ENCODE measurements around the gene DHRS12.
A peak's percentile ranks its signal among the peaks of the same experiment; 100 is the strongest.

The DHRS12 gene

GRCh38 chr13:51747438-51748434 lies 56.2 kb downstream of the DHRS12 start:
- no peak for DNase-seq

DNA sequence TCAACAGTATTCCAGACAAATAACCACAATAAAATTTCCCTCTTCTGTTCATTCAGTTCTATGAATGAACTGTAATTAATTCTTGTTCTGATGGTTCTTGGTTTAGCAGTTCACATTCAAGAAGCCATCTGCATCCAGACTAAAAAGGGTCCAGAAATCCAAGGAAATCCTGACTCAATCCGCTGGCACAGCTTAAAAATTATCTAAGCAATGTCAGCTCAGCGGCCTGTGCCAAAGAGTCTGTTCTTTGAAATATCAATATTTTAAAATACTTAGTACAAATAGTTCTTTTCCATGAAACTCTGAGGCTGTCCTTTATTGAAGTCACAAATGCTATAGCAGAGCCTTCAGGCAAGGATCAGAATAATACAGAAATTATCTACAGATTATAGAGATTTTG lies 57.2 kb downstream of the DHRS12 start:
- DNase-seq, result no peak

DNA sequence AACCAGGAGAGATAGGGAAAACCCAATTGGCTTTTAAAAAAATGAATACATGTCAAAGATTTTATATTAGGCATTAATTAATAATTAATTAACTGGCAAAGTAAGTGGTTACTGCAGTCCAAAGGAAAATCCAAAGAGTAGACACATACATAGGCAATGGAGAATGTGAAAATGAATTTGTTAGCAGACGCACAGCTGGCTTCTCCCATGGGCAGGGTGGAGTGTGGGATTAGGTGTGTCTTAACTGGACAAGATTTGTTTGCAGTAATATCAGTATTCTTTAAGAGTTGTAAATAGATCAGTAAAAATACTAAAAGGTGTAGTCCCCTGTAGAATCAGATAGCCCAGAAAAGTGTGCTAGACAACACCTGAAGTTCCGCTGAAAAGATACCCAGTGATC lies 58.7 kb downstream of the DHRS12 start:
- no peak for DNase-seq

DNA sequence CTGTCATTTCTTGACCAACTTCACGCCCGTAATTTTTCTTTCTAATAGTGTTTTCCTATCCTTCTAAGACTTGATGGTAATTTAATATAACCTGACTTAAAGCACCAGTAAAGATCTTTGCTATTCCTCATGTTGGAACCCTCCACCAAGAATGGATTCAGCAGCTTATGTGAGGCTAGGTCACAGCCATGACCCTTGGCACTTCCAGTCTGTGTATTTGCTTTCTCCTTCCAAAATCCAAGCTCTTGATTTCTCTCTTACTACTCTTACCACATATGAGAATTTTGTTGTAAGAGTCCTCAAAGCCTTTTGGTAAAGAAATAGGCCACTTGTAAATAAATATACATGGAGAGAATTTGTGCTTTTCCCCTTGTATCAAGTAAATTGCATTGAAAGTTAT lies 61.4 kb downstream of the DHRS12 start:
- DNase-seq, result no peak

GRCh38 chr13:51742031-51742430 lies 61.9 kb downstream of the DHRS12 start:
- DNase-seq, result no peak

GRCh38 chr13:51740698-51741097 lies 63.3 kb downstream of the DHRS12 start:
- no peak for DNase-seq

DNA sequence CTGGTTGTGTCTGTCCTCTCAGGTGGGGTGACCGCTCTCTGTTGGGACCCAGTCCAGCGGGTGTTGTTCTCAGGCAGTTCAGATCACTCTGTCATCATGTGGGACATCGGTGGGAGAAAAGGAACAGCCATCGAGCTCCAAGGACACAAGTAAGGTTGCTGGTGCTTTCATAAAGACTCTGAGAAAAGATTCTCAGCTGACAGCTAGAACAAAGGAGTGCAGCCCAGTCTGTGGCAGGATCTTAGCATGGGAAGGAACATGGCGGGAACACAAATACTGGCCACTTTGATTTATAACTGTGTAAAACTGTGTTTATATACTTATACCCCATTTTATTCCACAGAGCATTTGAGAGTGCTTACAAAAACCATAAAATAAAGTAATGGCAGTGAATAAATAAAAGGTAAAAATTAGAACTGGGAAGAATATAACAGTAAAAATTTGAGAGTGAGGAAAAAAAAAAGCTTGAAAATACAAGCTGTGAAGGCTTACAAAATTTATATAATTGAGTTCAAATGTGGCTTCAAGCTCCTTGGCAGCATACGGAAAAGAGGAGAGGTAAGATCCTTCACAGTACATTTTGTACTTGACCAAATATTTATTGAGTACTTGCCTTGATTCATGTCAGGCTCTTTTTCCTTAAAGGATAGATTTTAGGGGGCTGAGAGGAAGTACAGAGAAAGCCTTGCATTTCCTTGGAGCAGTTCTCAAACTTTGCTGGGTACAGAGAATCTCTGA lies 64.8 kb downstream of the DHRS12 start:
- no peak for DNase-seq

DNA sequence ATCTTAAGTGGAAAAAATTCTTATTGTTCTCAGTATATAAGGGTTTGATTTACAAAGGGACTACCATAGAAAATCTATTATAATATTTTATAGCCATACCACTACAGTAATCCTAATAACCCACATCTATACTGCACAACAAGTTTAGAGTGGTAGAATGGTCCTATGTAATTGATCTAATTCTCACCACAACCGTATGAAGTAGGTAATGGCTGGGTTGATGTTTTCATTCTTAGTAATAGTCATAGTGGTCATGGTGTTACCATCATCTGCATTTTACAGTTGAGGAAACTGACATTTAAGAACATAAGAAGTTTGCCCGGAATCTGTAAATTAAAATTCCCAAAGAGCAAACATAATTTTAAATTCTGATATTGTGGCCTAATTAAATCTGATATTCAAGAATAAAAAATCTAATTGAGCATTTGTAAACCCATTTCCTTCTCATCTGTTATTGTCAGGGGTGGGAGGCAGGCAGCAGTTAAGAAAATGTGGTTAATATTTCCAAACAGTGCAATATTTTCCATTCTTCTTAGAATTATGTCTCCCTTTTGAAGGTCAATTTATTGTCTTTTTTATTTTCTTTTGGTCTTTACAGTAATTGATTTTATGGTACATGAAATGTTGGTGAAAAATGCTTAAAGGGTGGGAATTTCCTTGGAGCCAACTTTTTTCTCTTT lies 65.6 kb downstream of the DHRS12 start:
- DNase-seq, result no peak

GRCh38 chr13:51737609-51738008 lies 66.4 kb downstream of the DHRS12 start:
- peak; percentile 2 for DNase-seq

GRCh38 chr13:51734786-51735185 lies 69.2 kb downstream of the DHRS12 start:
- DNase-seq, result no peak

GRCh38 chr13:51733374-51734298 lies 70.3 kb downstream of the DHRS12 start:
- DNase-seq, result no peak

DNA sequence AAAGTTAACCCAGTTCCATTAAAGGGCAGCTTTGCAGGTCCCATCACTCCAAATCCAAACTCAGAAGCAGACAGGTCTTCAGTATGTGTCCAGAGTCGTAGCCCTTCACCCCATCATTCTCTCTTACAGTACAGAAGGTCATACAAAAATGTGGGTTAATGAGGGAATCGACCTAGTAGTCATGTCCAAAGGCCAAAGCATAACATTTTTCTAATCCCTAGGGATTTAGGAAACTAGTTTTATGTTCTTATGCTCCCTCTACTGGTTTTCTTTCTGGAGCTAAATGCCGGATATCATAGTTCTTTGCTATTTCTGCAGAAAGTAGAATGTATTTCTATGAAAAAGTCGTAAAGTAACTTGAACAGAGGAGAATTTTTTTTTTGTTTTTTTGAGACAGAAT lies 72.2 kb downstream of the DHRS12 start:
- DNase-seq, result no peak

DNA sequence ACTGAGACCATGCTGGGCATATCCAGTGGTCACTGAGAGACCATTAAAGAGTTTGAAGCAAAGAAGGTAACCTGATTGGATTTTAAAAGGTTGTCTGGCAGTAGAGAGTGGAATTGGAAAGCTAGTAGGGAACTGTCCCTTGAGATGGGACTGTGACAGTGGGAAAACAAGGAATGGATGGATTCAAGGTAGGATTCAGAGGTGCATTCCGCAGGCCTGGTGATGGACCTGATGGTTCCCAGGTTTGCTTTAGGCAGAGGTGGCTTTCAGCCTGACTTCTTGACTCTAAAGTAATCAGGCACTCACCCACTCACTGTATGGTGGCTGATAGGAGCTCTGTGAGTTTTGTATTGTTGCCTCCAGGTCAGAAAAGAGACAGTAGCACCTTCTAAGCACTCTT lies 73.0 kb downstream of the DHRS12 start:
- no peak for DNase-seq

DNA sequence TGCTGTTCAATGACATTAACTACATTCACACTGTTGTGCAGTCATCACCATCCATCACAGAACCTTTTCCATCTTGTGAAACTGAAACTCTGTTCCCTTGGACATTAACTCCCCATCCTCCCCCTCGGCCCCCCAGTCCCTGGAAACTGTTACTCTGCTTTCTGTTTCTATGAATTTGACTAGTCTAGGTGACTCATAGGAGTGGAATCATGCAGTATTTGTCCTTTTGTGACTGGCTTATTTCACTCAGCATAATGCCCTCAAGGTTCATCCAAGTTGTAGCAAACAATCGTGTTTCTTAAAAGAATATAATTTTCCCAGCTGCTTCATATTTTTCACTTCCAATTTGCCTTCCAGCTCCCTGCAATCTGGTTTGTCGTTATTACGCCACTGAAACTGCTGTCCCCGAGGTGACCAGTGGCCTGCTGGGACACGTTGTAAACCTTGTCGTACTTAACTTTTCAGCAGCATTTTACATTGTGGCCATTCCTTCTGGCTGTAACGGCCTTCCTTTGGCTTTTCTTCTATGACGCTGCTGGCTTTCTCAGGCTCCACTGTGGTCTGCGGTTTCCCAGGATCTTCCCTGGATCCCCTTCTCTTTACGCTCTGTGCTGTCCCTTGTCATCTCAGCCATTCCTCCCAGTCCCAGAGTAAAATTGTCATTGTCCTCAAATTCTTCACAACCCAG lies 74.0 kb downstream of the DHRS12 start:
- no peak for DNase-seq

DNA sequence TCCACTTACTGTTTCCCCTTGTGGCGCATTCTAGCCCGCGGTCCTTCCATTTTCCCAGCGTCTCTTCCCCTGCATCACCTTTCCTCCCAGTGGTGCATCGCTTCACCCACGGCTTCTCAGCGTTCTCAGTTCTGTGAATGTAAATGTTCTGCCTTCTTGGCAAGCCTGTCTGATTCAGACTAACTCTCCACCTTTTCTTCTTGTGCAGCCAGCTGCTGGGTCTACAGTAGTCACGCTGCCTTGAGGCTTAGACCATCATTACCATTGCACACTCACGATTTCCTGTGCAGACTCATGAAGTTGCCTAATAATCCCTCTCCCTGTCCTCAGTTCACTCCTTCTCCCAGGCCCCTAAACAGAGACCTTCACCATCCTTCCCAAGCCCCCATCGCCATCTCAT lies 75.0 kb downstream of the DHRS12 start:
- no peak for DNase-seq

DNA sequence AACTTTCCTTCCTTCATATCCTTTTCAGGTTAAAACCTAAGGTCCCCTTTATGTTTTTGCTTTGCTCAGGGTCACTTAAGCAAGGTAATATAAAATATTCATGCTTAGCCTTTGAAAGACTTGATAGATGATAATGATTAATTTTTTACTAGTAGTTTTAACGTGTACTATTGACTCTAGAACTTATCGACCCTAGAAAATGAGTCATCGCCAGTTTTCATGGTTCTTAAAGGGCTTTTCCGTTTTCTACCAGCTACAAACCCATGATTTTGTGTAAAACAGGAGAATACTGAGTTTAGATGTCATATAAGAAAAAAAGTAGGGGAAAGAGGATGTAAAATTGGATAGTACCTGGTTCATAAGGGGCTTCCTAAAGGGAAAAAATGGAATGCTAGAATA lies 75.7 kb downstream of the DHRS12 start:
- no peak for DNase-seq

GRCh38 chr13:51727634-51728274 lies 76.2 kb downstream of the DHRS12 start:
- DNase-seq, result no peak

- DNase-seq, result no peak
Measured at GRCh38 chr13:51726446-51727193, 77.3 kb downstream of the DHRS12 start.

- no peak for DNase-seq
Measured at GRCh38 chr13:51724721-51725120, 79.2 kb downstream of the DHRS12 start.

DNA sequence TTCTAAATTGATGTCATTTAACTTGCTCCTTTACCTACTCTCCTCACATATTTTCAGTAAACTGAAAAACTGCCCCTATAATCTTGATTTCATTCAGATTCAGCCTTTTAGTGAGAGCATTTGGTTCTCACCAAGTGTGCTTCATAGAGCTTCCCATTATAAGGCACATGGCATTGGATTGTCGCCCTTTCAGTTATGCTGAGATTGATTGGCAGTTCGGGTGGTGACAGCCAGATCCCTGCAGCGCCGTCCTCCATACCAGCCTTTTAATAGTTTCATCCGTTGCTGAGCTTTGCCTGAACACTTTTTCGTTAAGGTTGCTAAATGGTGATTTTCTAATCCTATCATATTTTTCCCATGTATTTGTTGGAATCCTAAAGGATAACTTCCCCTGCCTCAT lies 80.4 kb downstream of the DHRS12 start:
- DNase-seq, result no peak
